GM18508 (cell line): ENCODE results near the gene MAGEB4.
"Not testable (repeated sequence)": the region's sequence is repeated elsewhere in the genome, so short reads cannot be mapped to it uniquely, and the experiment has no call there.

ENCODE experiments used
- ATAC-seq: cut with Tn5 transposase; IDR thresholded peaks from one replicate; pipeline ENCODE4 v1.9.1; 2021; ENCODE audit warnings: moderate number of reproducible peaks; ENCODE audit not compliant: insufficient read depth, unreplicated experiment

The MAGEB4 gene

DNA sequence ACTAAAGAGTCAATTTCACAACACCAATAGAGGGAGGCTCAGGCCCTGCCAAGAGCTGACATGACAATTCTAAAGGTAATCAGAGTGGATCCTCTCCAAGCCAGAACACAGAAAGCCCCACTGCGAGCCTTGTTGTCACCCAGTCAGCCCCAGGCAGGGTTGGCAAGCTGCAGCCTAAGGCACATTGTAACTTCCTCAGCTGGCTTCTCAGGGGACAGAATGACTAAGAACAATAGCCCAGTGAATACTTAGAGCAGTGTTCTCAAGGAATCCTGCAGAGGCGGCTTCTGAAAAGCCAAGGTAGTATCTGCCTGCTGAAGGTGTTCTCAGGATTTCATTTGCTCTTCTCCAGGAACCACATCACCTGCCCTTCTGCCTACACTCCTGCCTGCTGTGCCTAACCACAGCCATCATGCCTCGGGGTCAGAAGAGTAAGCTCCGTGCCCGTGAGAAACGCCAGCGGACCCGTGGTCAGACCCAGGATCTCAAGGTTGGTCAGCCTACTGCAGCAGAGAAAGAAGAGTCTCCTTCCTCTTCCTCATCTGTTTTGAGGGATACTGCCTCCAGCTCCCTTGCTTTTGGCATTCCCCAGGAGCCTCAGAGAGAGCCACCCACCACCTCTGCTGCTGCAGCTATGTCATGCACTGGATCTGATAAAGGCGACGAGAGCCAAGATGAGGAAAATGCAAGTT lies at the start of gene MAGEB4:
MAGEB4 (plus strand) TSS at position 277 of the 692 bp plus-strand sequence; CDS start at position 413, 136 bp downstream.
- no peak for ATAC-seq

DNA sequence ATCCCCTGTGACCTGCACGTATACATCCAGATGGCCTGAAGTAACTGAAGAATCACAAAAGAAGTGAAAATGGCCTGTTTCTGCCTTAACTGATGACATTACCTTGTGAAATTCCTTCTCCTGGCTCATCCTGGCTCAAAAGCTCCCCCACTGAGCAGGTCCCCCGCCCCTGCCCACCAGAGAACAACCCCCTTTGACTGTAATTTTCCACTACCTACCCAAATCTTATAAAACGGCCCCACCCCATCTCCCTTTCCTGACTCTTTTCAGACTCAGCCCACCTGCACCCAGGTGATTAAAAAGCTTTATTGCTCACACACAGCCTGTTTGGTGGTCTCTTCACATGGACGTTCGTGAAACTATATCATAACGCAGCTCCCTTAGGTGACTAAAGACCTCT lies 47.9 kb upstream of the MAGEB4 start:
- not testable (repeated sequence) for ATAC-seq

DNA sequence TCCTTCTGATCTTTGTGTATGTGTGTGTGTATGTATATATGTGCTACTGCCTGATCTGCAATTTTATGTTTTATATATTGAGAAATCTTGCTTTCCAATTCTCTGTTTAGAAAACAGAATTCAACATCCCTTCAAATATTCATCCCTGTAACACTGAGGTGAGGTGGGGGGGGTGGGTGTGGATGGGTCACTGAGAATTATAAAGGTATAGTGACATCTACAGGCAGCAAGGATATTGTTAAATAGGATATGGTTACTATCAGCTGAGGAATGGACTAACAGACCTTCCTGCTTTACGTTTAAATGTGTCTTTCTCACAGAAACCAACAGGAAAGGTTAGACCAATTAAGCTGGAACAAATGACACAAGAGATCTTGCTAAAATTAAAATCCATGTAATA lies 45.5 kb upstream of the MAGEB4 start:
- ATAC-seq: no peak

- no peak for ATAC-seq
Measured at GRCh38 chrX:30212172-30212571, 29.6 kb upstream of the MAGEB4 start.

DNA sequence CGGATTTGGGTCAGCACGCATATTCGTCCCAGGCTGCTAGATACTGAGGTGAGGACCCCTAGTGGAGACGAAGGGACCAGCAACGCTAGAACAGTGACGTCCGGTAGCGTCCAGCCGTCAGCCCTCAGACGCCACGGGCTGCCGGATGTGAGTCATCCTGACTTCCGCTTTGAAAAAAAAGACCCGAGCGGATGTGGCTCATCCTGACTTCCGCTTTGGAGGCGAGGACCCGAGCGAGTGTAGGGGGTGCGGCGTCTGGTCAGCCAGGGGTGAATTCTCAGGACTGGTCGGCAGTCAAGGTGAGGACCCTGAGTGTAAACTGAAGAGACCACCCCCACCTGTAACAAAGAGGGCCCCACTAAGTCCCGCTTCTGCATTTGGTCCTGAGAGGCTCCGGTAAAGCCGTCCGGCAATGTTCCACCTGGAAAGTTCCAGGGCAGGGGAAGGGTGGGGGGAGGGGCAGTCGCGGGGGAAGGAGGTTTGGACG lies 26.4 kb upstream of the MAGEB4 start, which contains the start of gene MAGEB2:
MAGEB2 (plus strand) TSS at position 207 of the 487 bp plus-strand sequence. CDS start 3,018 bp downstream, outside the sequence.
- no peak for ATAC-seq

DNA sequence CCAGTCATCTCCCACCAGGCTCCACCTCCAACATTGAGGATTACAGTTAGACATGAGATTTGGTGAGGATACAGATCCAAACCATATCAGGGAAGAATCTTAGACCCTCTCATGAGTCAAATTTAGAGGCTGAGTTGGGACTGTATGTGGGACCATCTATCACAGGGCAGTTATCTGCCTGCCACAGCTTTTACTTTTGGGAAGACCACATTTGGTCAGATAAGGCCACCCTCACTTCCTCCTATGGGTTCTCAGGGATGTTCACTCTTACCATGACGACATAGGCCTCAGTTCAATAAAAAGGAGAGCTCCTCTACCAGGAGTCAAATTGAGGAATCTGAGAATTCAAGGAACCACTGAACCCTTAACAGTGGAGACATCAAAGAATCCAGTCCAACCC lies 24.3 kb upstream of the MAGEB4 start:
- no peak for ATAC-seq

GRCh38 chrX:30219372-30219771 lies 22.4 kb upstream of the MAGEB4 start:
- no peak for ATAC-seq

DNA sequence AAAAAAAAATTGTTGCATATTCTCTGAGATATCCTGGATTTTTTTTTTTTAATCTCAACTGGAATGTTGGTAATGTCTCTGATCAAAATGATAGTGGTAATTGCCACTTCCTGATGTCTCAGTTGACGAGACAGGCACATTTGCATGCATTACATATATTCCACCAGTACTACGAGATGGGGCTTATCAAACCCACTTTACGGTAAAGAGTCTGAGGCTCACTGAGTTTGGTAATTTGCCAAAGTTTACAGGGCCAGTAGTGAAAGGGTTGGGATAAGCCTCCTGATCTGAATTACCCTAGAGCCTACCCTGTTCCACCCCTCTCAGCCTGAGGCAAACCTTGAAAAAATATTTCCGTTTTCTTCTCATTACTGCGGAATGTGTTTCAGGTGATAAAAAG lies 21.1 kb upstream of the MAGEB4 start:
- no peak for ATAC-seq

DNA sequence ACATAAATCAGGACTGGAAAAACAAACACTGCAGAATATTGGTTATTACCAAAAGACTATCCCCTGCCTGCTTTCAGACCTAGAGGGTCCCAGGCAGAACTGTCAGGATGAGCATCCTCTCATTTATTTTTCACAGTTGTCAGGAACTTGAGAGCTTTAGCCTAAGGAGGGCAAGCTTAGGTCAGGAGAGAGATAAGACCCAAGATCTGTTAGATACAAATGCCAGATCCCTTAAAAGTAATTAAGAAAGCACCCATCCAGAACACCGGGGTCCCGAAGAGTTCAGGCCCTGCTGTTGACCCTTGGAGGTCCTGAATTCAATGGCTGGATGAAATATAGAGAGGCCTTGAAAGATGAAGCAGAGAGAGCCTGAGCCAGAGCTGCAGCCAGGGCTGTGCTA lies 17.3 kb upstream of the MAGEB4 start:
- no peak for ATAC-seq

DNA sequence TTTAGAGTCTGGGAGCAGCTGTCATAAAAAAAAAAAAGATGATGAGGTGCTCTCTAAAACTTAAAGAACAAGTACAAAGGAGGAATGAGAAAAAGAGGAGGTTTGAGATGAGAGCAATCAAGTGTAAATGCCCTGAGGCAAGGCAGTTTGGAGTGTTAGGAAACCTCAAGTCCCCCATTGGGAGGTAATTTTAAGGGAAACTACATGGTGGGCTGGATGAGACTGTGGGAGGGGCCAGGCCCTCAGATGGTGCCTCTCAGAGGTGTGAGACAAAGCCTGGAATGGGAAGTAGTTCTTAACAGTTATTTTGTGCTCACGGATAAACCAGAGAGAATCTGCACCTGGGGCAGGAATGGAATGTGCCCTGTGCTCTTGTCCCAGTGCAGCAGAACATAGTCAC lies 13.3 kb upstream of the MAGEB4 start:
- ATAC-seq: no peak

GRCh38 chrX:30230395-30230794 lies 11.4 kb upstream of the MAGEB4 start, which contains the start of gene MAGEB3:
MAGEB3 (plus strand) TSS chrX:30230657; CDS start chrX:30235925, 5,268 bp downstream.
- ATAC-seq: no peak

- no peak for ATAC-seq
Measured at GRCh38 chrX:30246769-30247489, 5.1 kb downstream of the MAGEB4 start, which contains the start of gene MAGEB1. MAGEB1 (plus strand) TSS chrX:30247146; CDS start chrX:30250494, 3,348 bp downstream.

GRCh38 chrX:30248854-30249253 lies 7.1 kb downstream of the MAGEB4 start:
- ATAC-seq: no peak

DNA sequence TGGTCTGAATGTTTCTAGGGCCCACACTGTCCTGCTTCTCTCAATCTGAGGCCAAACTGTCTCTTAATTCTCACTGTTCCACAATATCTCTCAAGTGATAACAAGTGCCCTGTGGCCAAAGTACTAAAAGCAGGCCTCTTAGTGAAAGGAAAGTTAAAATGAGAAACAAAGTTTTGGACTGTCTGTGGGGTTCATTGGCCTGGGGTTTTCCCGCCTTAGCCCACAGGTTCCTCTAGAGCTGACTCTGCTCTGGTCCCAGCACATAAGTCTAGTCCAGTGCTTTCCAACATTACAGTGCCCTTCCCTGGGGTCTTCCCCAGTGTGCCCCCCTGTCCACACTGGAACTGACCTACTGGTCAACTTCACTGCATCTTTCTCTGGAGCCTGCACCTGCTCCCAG lies 11.5 kb downstream of the MAGEB4 start:
- no peak for ATAC-seq

GRCh38 chrX:30259927-30260326 lies 18.1 kb downstream of the MAGEB4 start:
- no peak for ATAC-seq

- ATAC-seq: no peak
Measured at GRCh38 chrX:30261012-30261411, 19.2 kb downstream of the MAGEB4 start.

DNA sequence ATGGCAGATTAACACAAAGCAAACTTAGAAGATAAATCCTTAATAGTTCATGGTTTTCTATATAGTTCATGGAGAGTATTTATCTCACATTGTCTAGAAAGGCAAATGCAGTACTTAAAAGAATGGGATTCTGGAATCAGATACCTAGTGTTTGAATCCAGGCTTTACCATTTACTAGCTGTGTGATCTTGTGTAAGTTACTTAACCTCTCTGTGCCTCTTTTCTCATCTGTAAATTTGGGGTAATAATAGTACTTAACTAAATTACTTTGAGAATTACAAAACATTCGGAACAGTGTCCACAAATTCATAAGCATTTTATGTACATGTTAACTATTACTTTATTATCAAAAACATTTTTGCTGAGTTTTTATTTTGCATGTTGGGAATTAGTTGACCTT lies 21.0 kb downstream of the MAGEB4 start:
- no peak for ATAC-seq

DNA sequence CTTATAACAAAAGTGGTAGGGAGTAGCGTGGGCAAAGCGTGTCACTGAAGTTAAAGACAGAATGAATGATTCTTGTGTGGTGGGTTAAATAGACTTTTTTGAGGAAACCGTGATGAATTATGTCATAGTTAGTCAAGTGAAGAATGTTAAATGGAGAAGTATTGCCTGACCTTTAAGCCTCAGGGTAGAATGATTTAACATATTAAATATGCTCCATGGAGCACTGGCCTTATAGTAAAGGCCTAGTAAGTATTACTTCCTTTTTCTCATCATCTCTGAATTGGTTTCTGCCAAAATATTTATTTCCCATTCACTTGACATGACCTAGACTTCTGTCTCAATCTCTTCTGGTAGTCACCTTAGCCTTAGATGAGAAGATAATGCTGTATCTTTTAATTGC lies 28.8 kb downstream of the MAGEB4 start:
- no peak for ATAC-seq

DNA sequence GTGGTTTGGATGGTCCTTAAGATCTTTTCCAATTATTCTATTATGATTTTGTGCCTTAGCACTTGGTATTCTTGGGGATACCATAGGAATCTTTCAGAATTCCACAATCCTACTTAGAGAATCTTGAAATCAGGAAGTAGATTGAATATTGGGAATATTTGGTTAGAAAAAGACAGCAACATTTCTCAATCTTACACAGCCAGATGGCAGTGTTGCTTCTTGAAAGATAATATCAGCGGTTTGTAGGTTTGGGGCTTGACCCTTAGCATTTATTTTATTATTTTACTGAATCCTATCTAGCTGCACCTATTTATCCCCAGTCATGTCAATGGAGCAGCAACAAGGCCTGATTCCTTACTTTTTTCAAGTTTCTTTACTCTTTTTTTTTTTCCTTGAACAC lies 33.7 kb downstream of the MAGEB4 start:
- no peak for ATAC-seq

DNA sequence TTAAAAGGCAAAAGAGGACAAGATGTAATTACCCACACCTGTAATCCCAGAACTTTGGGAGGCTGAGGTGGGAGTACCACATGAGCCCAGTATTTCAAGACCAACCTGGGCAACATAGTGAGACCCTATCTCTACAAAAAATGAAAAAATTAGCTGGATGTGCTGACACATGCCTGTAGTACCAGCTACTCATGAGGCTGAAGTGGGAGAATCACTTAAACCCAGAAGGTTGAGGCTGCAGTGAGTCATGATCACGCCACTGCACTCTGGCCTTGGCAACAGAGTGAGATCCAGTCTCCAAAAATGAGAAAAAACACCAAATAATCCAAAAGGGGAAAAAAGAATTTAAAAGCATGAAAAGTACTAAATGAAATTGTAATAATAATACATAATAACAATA lies 36.6 kb downstream of the MAGEB4 start:
- no peak for ATAC-seq

DNA sequence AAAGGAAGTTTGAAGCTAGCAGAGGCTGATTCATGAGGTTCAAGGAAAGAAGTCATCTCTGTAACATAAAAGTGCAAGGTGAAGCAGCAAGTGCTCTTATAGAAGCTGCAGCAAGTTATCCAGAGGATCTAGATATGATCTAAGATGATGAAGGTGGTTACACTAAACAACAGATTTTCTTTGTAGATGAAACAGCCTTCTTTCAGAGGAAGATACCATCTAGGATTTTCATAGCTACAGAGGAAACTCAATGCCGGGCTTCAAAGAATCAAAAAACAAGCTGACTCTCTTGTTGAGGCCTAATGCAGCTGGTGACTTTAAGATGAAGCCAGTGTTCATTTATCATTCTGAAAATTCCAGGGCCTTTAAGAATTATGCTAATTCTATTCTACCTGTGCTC lies 38.6 kb downstream of the MAGEB4 start:
- ATAC-seq: no peak
